MM.1S (cell line): Measurements from ENCODE around the gene SPA17.

Experiments used
- DNase-seq: peaks from one replicate; pipeline ENCODE4 v3.0.0-alpha.2; 2015
- H2AFZ ChIP-seq: fragments of 300-600 bp; sonication (generic); 2 replicates; pipeline ENCODE4 v1.6.0; 2016; ENCODE audit warnings: antibody characterized with exemption, low read length
- H3F3A ChIP-seq: fragments of 300-600 bp; sonication (generic); 2 replicates; pipeline ENCODE4 v1.6.1; 2016; ENCODE audit warnings: mild to moderate bottlenecking, antibody characterized with exemption, low read length, moderate library complexity, mixed read lengths; ENCODE audit not compliant: insufficient read depth
- H3K27ac ChIP-seq: fragments of 300-600 bp; sonication (generic); 2 replicates; pipeline ENCODE4 v1.5.1; 2016; ENCODE audit warnings: mild to moderate bottlenecking, low read length
- H3K27me3 ChIP-seq: fragments of 300-600 bp; sonication (generic); replicated peaks from 2 replicates; pipeline ENCODE4 v1.6.0; 2016; ENCODE audit warnings: low read length; ENCODE audit not compliant: insufficient read depth
- H3K36me3 ChIP-seq: fragments of 300-600 bp; sonication (generic); replicated peaks from 2 replicates; pipeline ENCODE4 v1.6.1; 2016; ENCODE audit warnings: mild to moderate bottlenecking, low read length, mixed read lengths; ENCODE audit not compliant: insufficient read depth
- H3K4me1 ChIP-seq: fragments of 300-600 bp; sonication (generic); 2 replicates; pipeline ENCODE4 v1.6.1; 2016; ENCODE audit warnings: low read length, mixed read lengths
- H3K4me2 ChIP-seq: fragments of 300-600 bp; sonication (generic); 2 replicates; pipeline ENCODE4 v1.6.0; 2016; ENCODE audit warnings: low read depth, low read length
- H3K4me3 ChIP-seq: fragments of 300-600 bp; sonication (generic); 2 replicates; pipeline ENCODE4 v1.5.1; 2016; ENCODE audit warnings: low read length, mixed read lengths
- H3K79me2 ChIP-seq: fragments of 300-600 bp; sonication (generic); 2 replicates; pipeline ENCODE4 v1.6.1; 2016; ENCODE audit warnings: mixed run types, low read length, mixed read lengths
- H3K9ac ChIP-seq: fragments of 300-600 bp; sonication (generic); 2 replicates; pipeline ENCODE4 v1.6.1; 2016; ENCODE audit warnings: low read length, mixed read lengths
- H3K9me2 ChIP-seq: fragments of 300-600 bp; sonication (generic); replicated peaks from 2 replicates; pipeline ENCODE4 v1.6.1; 2016; ENCODE audit warnings: mild to moderate bottlenecking, low read length, mixed read lengths; ENCODE audit not compliant: insufficient read depth
- H3K9me3 ChIP-seq: fragments of 300-600 bp; sonication (generic); replicated peaks from 2 replicates; pipeline ENCODE4 v1.6.1; 2016; ENCODE audit warnings: mild to moderate bottlenecking, low read length, mixed read lengths; ENCODE audit not compliant: insufficient read depth
- H4K20me1 ChIP-seq: fragments of 300-600 bp; sonication (generic); 2 replicates; pipeline ENCODE4 v1.6.1; 2016; ENCODE audit warnings: mild to moderate bottlenecking, low read length, moderate library complexity, mixed read lengths; ENCODE audit not compliant: insufficient read depth
- EZH2 ChIP-seq: fragments of 300-600 bp; sonication (generic); optimal IDR thresholded peaks from 2 replicates; pipeline ENCODE3; 2017; ENCODE audit warnings: low read depth, mild to moderate bottlenecking, antibody characterized with exemption, low read length, mixed read lengths
- EZH2phosphoT487 ChIP-seq: fragments of 300-600 bp; sonication (generic); IDR thresholded peaks from 2 replicates; pipeline ENCODE4 v1.6.1; 2018; ENCODE audit warnings: antibody characterized with exemption, low read length
- TF ChIP-seq, protein P1 (sequence below): fragments of 300-600 bp; sonication (generic); IDR thresholded peaks from 2 replicates; pipeline ENCODE4 v1.5.1; 2016; ENCODE audit warnings: antibody characterized with exemption, low read length, mixed read lengths

Gene SPA17

DNA sequence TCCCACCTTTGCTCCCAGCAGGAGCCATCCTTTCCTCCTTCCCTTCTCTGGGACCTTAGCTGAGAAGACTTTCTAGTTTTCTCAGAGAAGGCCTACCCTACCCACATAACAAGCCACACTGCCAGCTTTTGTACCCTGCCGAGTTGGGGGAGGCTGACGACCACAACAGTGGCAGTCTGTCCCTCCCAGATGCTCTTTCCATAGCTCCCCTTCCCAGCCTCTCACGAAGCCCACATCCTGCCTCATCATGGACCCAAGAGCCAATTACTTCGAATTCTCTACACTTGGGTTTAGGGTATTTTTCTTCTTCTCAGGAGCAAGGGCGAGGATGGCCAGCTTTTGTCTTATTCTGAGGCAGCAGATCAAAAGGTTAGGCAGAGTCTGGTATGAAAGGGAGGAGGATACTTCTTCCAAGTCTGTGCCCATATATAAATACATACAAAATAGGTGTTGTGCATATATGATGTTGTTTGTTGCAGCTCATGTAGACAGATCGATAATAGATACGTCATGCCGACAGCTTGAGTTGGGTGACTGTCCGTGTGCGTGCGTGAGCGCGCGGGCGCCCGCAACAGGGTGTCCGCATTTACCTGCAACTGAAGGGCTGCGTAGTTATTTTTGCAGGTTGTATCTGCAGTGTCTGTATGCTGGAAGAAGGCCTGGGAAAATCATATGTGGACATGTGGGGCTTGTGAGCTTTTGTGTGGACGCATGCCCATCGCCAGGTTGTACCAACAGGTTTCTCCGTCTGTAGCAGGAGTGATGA is 65.2 kb downstream of the SPA17 start:
- H3K9me3 ChIP-seq, result no peaks in the 10 kb centered on the region
- H2AFZ ChIP-seq, result peak overlapping the region; percentile 90
- H4K20me1 ChIP-seq, result no peaks in the 10 kb centered on the region
- no peaks in the 10 kb centered on the region for H3K36me3 ChIP-seq
- H3F3A ChIP-seq, result no peaks in the 10 kb centered on the region
- no peaks in the 10 kb centered on the region for H3K27me3 ChIP-seq
- no peak overlapping the region for H3K27ac ChIP-seq
- DNase-seq, result no peak
- no peaks in the 10 kb centered on the region for H3K79me2 ChIP-seq
- H3K9me2 ChIP-seq, result no peaks in the 10 kb centered on the region
- peaks cover 9% of the 10 kb centered on the region; the same call in 1 of the 2 replicates for H3K4me1 ChIP-seq
- no peak for TF ChIP-seq EZH2phosphoT487
- H3K4me3 ChIP-seq, result peak overlapping the region; percentile 59
- H3K4me2 ChIP-seq, result peak overlapping the region; percentile 99
- peak overlapping the region; percentile 41; the same call in 1 of the 2 replicates for H3K9ac ChIP-seq

DNA sequence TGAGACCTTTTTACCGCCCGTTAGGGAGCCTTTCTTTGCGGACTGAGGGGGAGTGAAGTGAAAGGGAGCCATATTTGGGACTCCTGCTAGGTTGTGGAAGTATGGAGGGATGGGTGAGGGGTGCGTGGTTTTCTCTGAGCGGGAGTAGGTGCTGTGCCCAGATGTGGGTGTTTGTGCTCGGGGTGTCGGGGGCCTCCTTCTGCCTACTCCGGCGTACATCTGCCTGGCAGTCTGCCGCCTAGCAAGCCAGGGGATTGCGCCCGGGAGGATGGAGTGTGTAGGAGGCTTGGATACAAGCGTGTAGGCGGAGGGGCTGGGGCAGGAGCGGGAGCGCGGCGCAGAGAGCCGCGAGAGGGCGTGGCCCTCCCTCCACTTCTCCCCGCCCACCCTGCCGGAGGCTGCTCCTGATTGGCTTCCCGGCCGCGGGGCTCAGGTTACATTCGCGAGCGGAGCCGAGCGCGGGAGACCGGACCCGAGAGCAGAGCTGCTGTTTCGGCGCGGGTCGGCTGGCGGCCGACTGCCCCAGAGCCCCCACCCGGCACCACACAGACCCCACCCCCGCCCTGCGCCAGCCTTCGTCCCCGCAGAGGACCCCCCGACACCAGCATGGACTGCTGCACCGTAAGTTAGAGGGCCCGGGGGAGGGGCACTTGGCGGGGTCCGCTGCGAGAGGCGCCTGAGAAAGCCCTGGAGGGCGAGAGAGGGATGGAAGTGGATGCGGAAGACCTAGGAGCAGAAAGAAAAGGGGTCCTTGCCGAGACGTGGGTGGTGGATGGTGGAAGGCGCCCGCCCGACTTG is 66.0 kb downstream of the SPA17 start, which contains the start of gene NRGN:
Gene NRGN (plus strand): TSS at position 464 of the 798 bp plus-strand sequence. CDS start 143 bp downstream, at position 607.
- Histone ChIP-seq H3K27me3 (no peaks in the 10 kb centered on the region), H3K9me3 (no peaks in the 10 kb centered on the region), H3K4me3 (peak within 1 kb of the TSS; percentile 59), H2AFZ (peak within 1 kb of the TSS; percentile 90), H3K4me1 (peaks cover 9% of the 10 kb centered on the region; the same call in 1 of the 2 replicates), H3K27ac (no peak within 1 kb of the TSS), H3K36me3 (no peaks in the 10 kb centered on the region), H3F3A (no peaks in the 10 kb centered on the region), H3K79me2 (no peaks in the 10 kb centered on the region), H3K9me2 (no peaks in the 10 kb centered on the region), H3K9ac (peak within 1 kb of the TSS; percentile 41; the same call in 1 of the 2 replicates), H3K4me2 (peak within 1 kb of the TSS; percentile 99), H4K20me1 (no peaks in the 10 kb centered on the region)
- no peak for TF ChIP-seq EZH2phosphoT487
- TF ChIP-seq, protein P1, sequence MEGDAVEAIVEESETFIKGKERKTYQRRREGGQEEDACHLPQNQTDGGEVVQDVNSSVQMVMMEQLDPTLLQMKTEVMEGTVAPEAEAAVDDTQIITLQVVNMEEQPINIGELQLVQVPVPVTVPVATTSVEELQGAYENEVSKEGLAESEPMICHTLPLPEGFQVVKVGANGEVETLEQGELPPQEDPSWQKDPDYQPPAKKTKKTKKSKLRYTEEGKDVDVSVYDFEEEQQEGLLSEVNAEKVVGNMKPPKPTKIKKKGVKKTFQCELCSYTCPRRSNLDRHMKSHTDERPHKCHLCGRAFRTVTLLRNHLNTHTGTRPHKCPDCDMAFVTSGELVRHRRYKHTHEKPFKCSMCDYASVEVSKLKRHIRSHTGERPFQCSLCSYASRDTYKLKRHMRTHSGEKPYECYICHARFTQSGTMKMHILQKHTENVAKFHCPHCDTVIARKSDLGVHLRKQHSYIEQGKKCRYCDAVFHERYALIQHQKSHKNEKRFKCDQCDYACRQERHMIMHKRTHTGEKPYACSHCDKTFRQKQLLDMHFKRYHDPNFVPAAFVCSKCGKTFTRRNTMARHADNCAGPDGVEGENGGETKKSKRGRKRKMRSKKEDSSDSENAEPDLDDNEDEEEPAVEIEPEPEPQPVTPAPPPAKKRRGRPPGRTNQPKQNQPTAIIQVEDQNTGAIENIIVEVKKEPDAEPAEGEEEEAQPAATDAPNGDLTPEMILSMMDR, result no peak
- TF ChIP-seq EZH2, result no peak
- DNase-seq, result peak; percentile 92

DNA sequence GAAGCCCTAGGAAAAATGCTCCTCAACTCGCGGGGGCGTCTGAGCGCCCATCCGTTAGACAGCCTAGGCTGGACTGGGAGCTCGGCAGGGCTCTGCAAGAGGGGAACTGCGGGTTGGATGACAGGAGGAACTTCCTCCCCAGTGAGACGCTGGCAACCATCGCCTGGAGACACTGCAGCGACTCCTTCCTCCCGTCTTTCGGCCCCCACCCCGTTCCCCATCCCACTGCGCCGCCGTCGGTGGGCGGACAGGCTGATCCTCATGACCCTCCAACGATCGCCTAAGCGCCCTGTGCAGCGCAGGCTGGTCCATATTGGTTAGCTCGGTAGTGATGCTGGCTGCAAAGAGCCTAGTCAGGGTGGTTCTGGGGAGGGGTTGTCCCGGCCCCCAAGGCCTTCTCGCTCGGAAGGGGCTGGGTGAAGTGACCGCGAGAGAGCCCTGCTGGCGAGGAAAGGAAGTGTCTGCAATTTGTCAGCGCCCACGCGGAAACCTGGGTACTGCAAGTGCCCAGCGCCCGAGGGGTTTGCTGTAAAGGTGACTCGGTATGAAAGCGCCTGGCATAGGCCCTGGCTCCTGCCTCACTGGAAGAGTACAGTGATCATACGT is 66.7 kb downstream of the SPA17 start:
- H3K27ac ChIP-seq, result no peak overlapping the region

More for the DNA sequence above, 66.7 kb downstream of the SPA17 start:
- TF ChIP-seq, protein P1, result peak; percentile 30; the same call in 1 of the 2 replicates
- TF ChIP-seq EZH2 (no peak), EZH2phosphoT487 (no peak)
- Histone ChIP-seq H3K9me2 (no peaks in the 10 kb centered on the region), H3K4me3 (peak overlapping the region; percentile 59), H3K4me1 (peaks cover 9% of the 10 kb centered on the region; the same call in 1 of the 2 replicates), H3K9ac (peak overlapping the region; percentile 30; the same call in 1 of the 2 replicates), H3K9me3 (no peaks in the 10 kb centered on the region), H2AFZ (peak overlapping the region; percentile 90), H3K79me2 (no peaks in the 10 kb centered on the region), H3K27me3 (no peaks in the 10 kb centered on the region), H3F3A (no peaks in the 10 kb centered on the region), H4K20me1 (no peaks in the 10 kb centered on the region), H3K4me2 (peak overlapping the region; percentile 99), H3K36me3 (no peaks in the 10 kb centered on the region)
- peak; percentile 28 for DNase-seq
